ENCODE results near the gene ZGPAT. TPM values are rescaled to one million over a fixed set of nuclear protein-coding genes. Genes with fewer than 3 reads are reported as not detected.

Gene ZGPAT
- total RNA-seq, 4 donors from 2014 or later = 34.4 to 44.7 (median 35.9) TPM

- no peak overlapping the region for H3K4me3 ChIP-seq (ENCODE audit: low read depth, poor library complexity, severe bottlenecking)
- TF ChIP-seq CTCF (IDR thresholded peaks at IDR 0.05) (no peak), POLR2A (IDR thresholded peaks at IDR 0.05) (no peak)
- intact Hi-C loops (cut with DNase I; ENCODE audit: low total_unique reads) = no loop called here
- DNase-seq (ENCODE audit: low spot score in 2 of 2) = peak; percentile 73 to 94
- 25 to 29% methylated on average over 35 to 43 of the region's 45 CpGs for WGBS, 2 donors
These were observed 21.1 kb upstream of the ZGPAT start for GRCh38 chr20:63686492-63687321.

- TF ChIP-seq CTCF (IDR thresholded peaks at IDR 0.05) = no peak
- no peak for TF ChIP-seq POLR2A (IDR thresholded peaks at IDR 0.05)
- no peak overlapping the region for H3K4me3 ChIP-seq (ENCODE audit: low read depth, poor library complexity, severe bottlenecking)
- no peak for DNase-seq (ENCODE audit: low spot score in 2 of 2)
- intact Hi-C loops (cut with DNase I; ENCODE audit: low total_unique reads) = no loop called here
- WGBS, 2 donors = 89 to 90% methylated on average over 16 to 26 of the region's 29 CpGs
These were observed 20.2 kb upstream of the ZGPAT start for GRCh38 chr20:63687419-63688178.

- intact Hi-C loops (cut with DNase I; ENCODE audit: low total_unique reads) = no loop called here
- H3K4me3 ChIP-seq (ENCODE audit: low read depth, poor library complexity, severe bottlenecking) = no peak overlapping the region
- DNase-seq (ENCODE audit: low spot score in 2 of 2) = no peak
- no peak for TF ChIP-seq CTCF (IDR thresholded peaks at IDR 0.05)
- TF ChIP-seq POLR2A (IDR thresholded peaks at IDR 0.05) = no peak
- 72 to 74% methylated on average over 31 of the region's 31 CpGs for WGBS, 2 donors
These were observed 19.4 kb upstream of the ZGPAT start for GRCh38 chr20:63688228-63689045.

GRCh38 chr20:63689046-63690002, 18.5 kb upstream of the ZGPAT start:
- TF ChIP-seq POLR2A (IDR thresholded peaks at IDR 0.05) = no peak
- TF ChIP-seq CTCF (IDR thresholded peaks at IDR 0.05) = no peak
- WGBS, 2 donors = 86 to 88% methylated on average over 32 to 38 of the region's 44 CpGs
- no peak for DNase-seq (ENCODE audit: low spot score in 2 of 2)
- no peak overlapping the region for H3K4me3 ChIP-seq (ENCODE audit: low read depth, poor library complexity, severe bottlenecking)
- intact Hi-C loops (cut with DNase I; ENCODE audit: low total_unique reads) = no loop called here
